Testis (tissue), 2 donors: ENCODE results near the gene EXOC4.

Source experiments
- POLR2A ChIP-seq: fragments of 450-650 bp; IDR thresholded peaks from one replicate; pipeline ENCODE4 v1.6.1; 2017; ENCODE audit warnings: antibody characterized with exemption, mild to moderate bottlenecking, moderate library complexity
- TF ChIP-seq, protein P1 (sequence below), 3 experiments: fragments of 450-650 bp in 2 of 3; fragments of 200-600 bp in 1 of 3; sonication (generic) in 1 of 3; IDR thresholded peaks; one replicate each; pipeline ENCODE4 v1.5.1; 2016 to 2019; ENCODE audit warnings: antibody characterized with exemption in 3 of 3, mild to moderate bottlenecking in 2 of 3, moderate library complexity in 1 of 3

- TF ChIP-seq, protein P1, sequence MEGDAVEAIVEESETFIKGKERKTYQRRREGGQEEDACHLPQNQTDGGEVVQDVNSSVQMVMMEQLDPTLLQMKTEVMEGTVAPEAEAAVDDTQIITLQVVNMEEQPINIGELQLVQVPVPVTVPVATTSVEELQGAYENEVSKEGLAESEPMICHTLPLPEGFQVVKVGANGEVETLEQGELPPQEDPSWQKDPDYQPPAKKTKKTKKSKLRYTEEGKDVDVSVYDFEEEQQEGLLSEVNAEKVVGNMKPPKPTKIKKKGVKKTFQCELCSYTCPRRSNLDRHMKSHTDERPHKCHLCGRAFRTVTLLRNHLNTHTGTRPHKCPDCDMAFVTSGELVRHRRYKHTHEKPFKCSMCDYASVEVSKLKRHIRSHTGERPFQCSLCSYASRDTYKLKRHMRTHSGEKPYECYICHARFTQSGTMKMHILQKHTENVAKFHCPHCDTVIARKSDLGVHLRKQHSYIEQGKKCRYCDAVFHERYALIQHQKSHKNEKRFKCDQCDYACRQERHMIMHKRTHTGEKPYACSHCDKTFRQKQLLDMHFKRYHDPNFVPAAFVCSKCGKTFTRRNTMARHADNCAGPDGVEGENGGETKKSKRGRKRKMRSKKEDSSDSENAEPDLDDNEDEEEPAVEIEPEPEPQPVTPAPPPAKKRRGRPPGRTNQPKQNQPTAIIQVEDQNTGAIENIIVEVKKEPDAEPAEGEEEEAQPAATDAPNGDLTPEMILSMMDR (IDR thresholded peaks at IDR 0.05): no peak
- no peak for TF ChIP-seq POLR2A
Observed at GRCh38 chr7:133744451-133744850, 491.6 kb downstream of the EXOC4 start.
